Endothelial cell of umbilical vein (primary cell): ENCODE measurements around the gene NNT. TPM values are rescaled to one million over a fixed set of nuclear protein-coding genes. Genes with fewer than 3 reads are reported as not detected.

Experiments
- BruUV-seq: library from RNA; stranded (reverse); fragments of 400-500 nt; replicated peaks from 2 replicates; lab custom pipeline; 2021; lab: Mats Ljungman, UMichigan
- CTCF ChIA-PET: fragments of 300-600, 350-600 bp; sonication (Branson Sonifier 250); formaldehyde crosslinking; loops from one replicate; lab custom pipeline; 2021; ENCODE audit warnings: antibody characterized with exemption, inconsistent platforms; lab: Charles Lee
- POLR2A ChIA-PET: fragments of 300-600, 350-600 bp; sonication (Branson Sonifier 250); formaldehyde crosslinking; loops from one replicate; lab custom pipeline; 2021; ENCODE audit warnings: antibody characterized with exemption, inconsistent platforms; lab: Charles Lee
- DNase-seq: peaks from one replicate; pipeline ENCODE4 v3.0.0-alpha.2; 2011; ENCODE audit warnings: low read depth, low spot score
- FAIRE-seq: peaks from 2 replicates; lab custom pipeline; 2011; peaks lifted over from hg19 to GRCh38; lab: Jason Lieb, UNC
- H2AFZ ChIP-seq: 2 replicates; pipeline ENCODE4 v1.6.0; 2012; ENCODE audit warnings: low read depth, low read length, control low read depth, inconsistent platforms
- H3K27ac ChIP-seq: 2 replicates; pipeline ENCODE4 v1.5.1; 2011; ENCODE audit warnings: low read depth, mild to moderate bottlenecking, control low read depth, low read length, moderate library complexity; ENCODE audit not compliant: insufficient read depth
- H3K27me3 ChIP-seq, 2 experiments: 2 replicates each; pipeline versions ENCODE4 v1.6.0 to v1.6.1; 2011; ENCODE audit warnings: low read length in 2 of 2, mixed read lengths in 1 of 2; ENCODE audit not compliant: control insufficient read depth in 2 of 2, insufficient read depth in 2 of 2
- H3K36me3 ChIP-seq, 2 experiments: 2 replicates in 1 of 2; 3 replicates in 1 of 2; pipeline ENCODE4 v1.5.1; 2011; ENCODE audit warnings: low read length in 2 of 2, mild to moderate bottlenecking in 1 of 2, moderate library complexity in 1 of 2; ENCODE audit not compliant: control insufficient read depth in 2 of 2, insufficient read depth in 2 of 2; ENCODE audit errors: extremely low read depth in 1 of 2
- H3K4me1 ChIP-seq: 3 replicates; pipeline ENCODE4 v1.5.1; 2011; ENCODE audit warnings: mild to moderate bottlenecking, low read length; ENCODE audit not compliant: control insufficient read depth, insufficient read depth; ENCODE audit errors: extremely low read depth
- H3K4me2 ChIP-seq: 2 replicates; pipeline ENCODE4 v1.6.1; 2011; ENCODE audit warnings: low read length, control low read depth, mixed read lengths; ENCODE audit not compliant: insufficient read depth
- H3K4me3 ChIP-seq, 3 experiments: fragments of 200-600 bp in 1 of 3; sonication (generic), shearing (Covaris generic) in 1 of 3; replicated peaks in 1 of 3; 2 replicates each; pipeline ENCODE4 v1.5.1; 2011 to 2016; ENCODE audit warnings: control low read depth in 3 of 3, low read length in 3 of 3, mild to moderate bottlenecking in 2 of 3, inconsistent platforms in 1 of 3, low read depth in 1 of 3, moderate library complexity in 1 of 3; ENCODE audit not compliant: insufficient read depth in 1 of 3
- H3K79me2 ChIP-seq: 2 replicates; pipeline ENCODE4 v1.6.0; 2012; ENCODE audit warnings: low read length, inconsistent platforms; ENCODE audit not compliant: control insufficient read depth, insufficient read depth
- H3K9ac ChIP-seq: replicated peaks from 2 replicates; pipeline ENCODE3; 2011; ENCODE audit warnings: low read length, control low read depth; ENCODE audit not compliant: insufficient read depth; ENCODE audit errors: extremely low read depth
- H3K9me1 ChIP-seq: replicated peaks from 3 replicates; pipeline ENCODE4 v1.6.0; 2011; ENCODE audit warnings: mild to moderate bottlenecking, low read length; ENCODE audit not compliant: control insufficient read depth, insufficient read depth; ENCODE audit errors: extremely low read depth
- H3K9me3 ChIP-seq: replicated peaks from 2 replicates; pipeline ENCODE4 v1.5.1; 2012; ENCODE audit warnings: low read length, inconsistent platforms; ENCODE audit not compliant: control insufficient read depth, insufficient read depth
- H4K20me1 ChIP-seq: replicated peaks from 2 replicates; pipeline ENCODE3; 2011; ENCODE audit warnings: mild to moderate bottlenecking, low read length; ENCODE audit not compliant: control insufficient read depth, insufficient read depth; ENCODE audit errors: extremely low read depth
- CTCF ChIP-seq, 2 donors: IDR thresholded peaks; 1 replicate in 1 of 2; 2 replicates in 1 of 2; pipeline ENCODE4 v1.5.1; 2011; ENCODE audit warnings: low read length in 2 of 2, mild to moderate bottlenecking in 2 of 2, moderate library complexity in 2 of 2, control low read depth in 1 of 2, inconsistent platforms in 1 of 2, low read depth in 1 of 2; ENCODE audit not compliant: insufficient read depth in 1 of 2; ENCODE audit errors: extremely low read depth in 1 of 2
- EZH2 ChIP-seq: IDR thresholded peaks from 2 replicates; pipeline ENCODE4 v1.6.1; 2012; ENCODE audit warnings: borderline replicate concordance, low read depth, mild to moderate bottlenecking, moderate library complexity, low read length, inconsistent platforms; ENCODE audit not compliant: severe bottlenecking
- FOS ChIP-seq: IDR thresholded peaks from 2 replicates; pipeline ENCODE4 v1.6.1; 2011; ENCODE audit warnings: mild to moderate bottlenecking, low read length, moderate library complexity, borderline replicate concordance; ENCODE audit not compliant: insufficient read depth
- JUN ChIP-seq: IDR thresholded peaks from 2 replicates; pipeline ENCODE4 v1.6.1; 2011; ENCODE audit warnings: borderline replicate concordance, low read depth; ENCODE audit not compliant: insufficient read length, insufficient read depth
- MYC ChIP-seq: IDR thresholded peaks from one replicate; pipeline ENCODE4 v1.6.1; 2011; ENCODE audit warnings: mild to moderate bottlenecking, low read depth, low read length
- POLR2A ChIP-seq: IDR thresholded peaks from 2 replicates; pipeline ENCODE4 v1.6.1; 2012; ENCODE audit warnings: low read depth, mild to moderate bottlenecking, control low read depth, low read length
- POLR2AphosphoS5 ChIP-seq: IDR thresholded peaks from 2 replicates; pipeline ENCODE4 v1.6.1; 2012; ENCODE audit warnings: low read depth, mild to moderate bottlenecking, control low read depth, low read length, moderate library complexity; ENCODE audit not compliant: insufficient read depth
- dilution Hi-C: fragments of 300-500 bp; cut with MboI; formaldehyde crosslinking; loops from one replicate; pipeline ENCODE4 v1.15.0; 2019; ENCODE audit warnings: low sequenced_read_pairs; ENCODE audit not compliant: extremely low pct_ligation_motif_present
- intact Hi-C: fragments of 100-400 bp; cut with micrococcal nuclease; formaldehyde crosslinking; loops from one replicate; pipeline ENCODE4 v1.10.0; 2022
- polyA plus RNA-seq, 4 experiments: library from polyadenylated mRNA; depleted of rRNA in 3 of 4; stranded (reverse) in 3 of 4; unstranded in 1 of 4; fragments of >200 nt; gene quantifications; 2 replicates each; pipeline versions ENCODE4 v1.2.1 to v1.2.3, GENCODE V29; 2011 to 2012; ENCODE audit warnings: missing spikeins in 1 of 4
- total RNA-seq: library from RNA; stranded (reverse); gene quantifications from 2 replicates; pipeline ENCODE4 v1.2.3, GENCODE V29; 2021
- TF ChIP-seq, protein P1 (sequence below): IDR thresholded peaks from 2 replicates; pipeline ENCODE4 v1.6.1; 2011; ENCODE audit not compliant: insufficient read depth, insufficient read length

The NNT gene
- total and polyA plus RNA-seq, 2 donors (not counting 3 experiments of a cell fraction or from before 2014, with no cell fraction given): 38.2 to 82.5 TPM

- peaks cover 6 to 10% of the 10 kb centered on the region in 2 experiments for H3K36me3 ChIP-seq
- intact Hi-C loops: no loop called here
- no peaks in the 10 kb centered on the region for H3K9me3 ChIP-seq
- H3K9me1 ChIP-seq: no peaks in the 10 kb centered on the region
- H3K4me2 ChIP-seq: no peak overlapping the region
- no peak overlapping the region for H3K9ac ChIP-seq
- DNase-seq (no peak), FAIRE-seq (no peak)
- no peaks in the 10 kb centered on the region for H3K4me1 ChIP-seq
- no peaks in the 10 kb centered on the region for H3K79me2 ChIP-seq
- no peak overlapping the region for H3K27ac ChIP-seq
- POLR2A ChIA-PET: no interaction called here
- no peak overlapping the region for H3K4me3 ChIP-seq
- no peaks in the 10 kb centered on the region for H3K27me3 ChIP-seq
- no TSS peak for BruUV-seq
- no peak overlapping the region for H2AFZ ChIP-seq
- CTCF ChIA-PET: interaction anchor here (3.2 kb wide), 1 partner anchor 15 kb away, joined by 14 read pairs; no protein-coding TSS in a partner anchor
- TF ChIP-seq EZH2 (no peak), CTCF (IDR thresholded peaks at IDR 0.05; ENCODE audit: extremely low read depth in 1 of 2, insufficient read depth in 1 of 2, low read depth in 1 of 2, low read length in 2 of 2) (no peak), POLR2A (no peak), MYC (no peak), FOS (no peak), POLR2AphosphoS5 (no peak), JUN (no peak)
- TF ChIP-seq, protein P1, sequence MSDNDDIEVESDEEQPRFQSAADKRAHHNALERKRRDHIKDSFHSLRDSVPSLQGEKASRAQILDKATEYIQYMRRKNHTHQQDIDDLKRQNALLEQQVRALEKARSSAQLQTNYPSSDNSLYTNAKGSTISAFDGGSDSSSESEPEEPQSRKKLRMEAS: no peak
- no peaks in the 10 kb centered on the region for H4K20me1 ChIP-seq
- dilution Hi-C loops: no loop called here
These were observed 12.6 kb downstream of the NNT start for GRCh38 chr5:43615445-43616184.
